IMR-90 (cell line): ENCODE data around the gene EBF3. TPM values are rescaled to one million over a fixed set of nuclear protein-coding genes. Genes with fewer than 3 reads are reported as not detected.

Source experiments
- ATAC-seq: fragments of 200-7000 bp; cut with Tn5 transposase; 2 replicates; pipeline ENCODE4 v1.9.1; 2020; ENCODE audit warnings: low read depth, mild to moderate bottlenecking, moderate library complexity
- BruUV-seq: library from RNA; stranded (reverse); fragments of 400-500 nt; replicated peaks from 2 replicates; lab custom pipeline; 2021; lab: Mats Ljungman, UMichigan
- CTCF ChIA-PET: fragments of 300-600 bp; formaldehyde crosslinking; extraction: SDS; loops from one replicate; lab custom pipeline; 2021; ENCODE audit warnings: antibody characterized with exemption; lab: Yijun Ruan, JAX
- POLR2A ChIA-PET: fragments of 300-600 bp; sonication (Branson Sonifier 250); formaldehyde crosslinking; loops from one replicate; lab custom pipeline; 2022; ENCODE audit warnings: antibody characterized with exemption; ENCODE audit not compliant: unreplicated experiment; lab: Charles Lee
- DNase-seq: peaks from one replicate; pipeline ENCODE4 v3.0.0; 2013
- H2AFZ ChIP-seq: replicated peaks from 2 replicates; pipeline ENCODE3; 2013; ENCODE audit warnings: low read length, mild to moderate bottlenecking; ENCODE audit not compliant: poor library complexity
- H2AK5ac ChIP-seq: 2 replicates; pipeline ENCODE4 v1.6.1; 2013; ENCODE audit warnings: low read depth, low read length, inconsistent platforms
- H2AK9ac ChIP-seq: replicated peaks from 2 replicates; pipeline ENCODE3; 2013; ENCODE audit warnings: mild to moderate bottlenecking, low read depth, low read length, moderate library complexity; ENCODE audit not compliant: poor library complexity
- H2BK120ac ChIP-seq: 2 replicates; pipeline ENCODE4 v1.6.1; 2013; ENCODE audit warnings: low read depth, low read length, inconsistent platforms
- H2BK15ac ChIP-seq: 3 replicates; pipeline ENCODE4 v1.6.1; 2013; ENCODE audit warnings: low read depth, low read length, inconsistent platforms
- H2BK20ac ChIP-seq: 2 replicates; pipeline ENCODE4 v1.6.1; 2013; ENCODE audit warnings: low read depth, mild to moderate bottlenecking, inconsistent platforms, low read length, moderate library complexity
- H2BK5ac ChIP-seq: 2 replicates; pipeline ENCODE4 v1.6.1; 2013; ENCODE audit warnings: mild to moderate bottlenecking, low read depth, low read length, inconsistent platforms; ENCODE audit not compliant: poor library complexity, severe bottlenecking
- H3K14ac ChIP-seq: replicated peaks from 2 replicates; pipeline ENCODE4 v1.6.1; 2013; ENCODE audit warnings: low read depth, low read length, inconsistent platforms
- H3K18ac ChIP-seq: 2 replicates; pipeline ENCODE4 v1.6.1; 2013; ENCODE audit warnings: low read depth, low read length, control low read depth
- H3K23ac ChIP-seq: 2 replicates; pipeline ENCODE4 v1.6.1; 2013; ENCODE audit warnings: low read depth, low read length, inconsistent platforms
- H3K27ac ChIP-seq: 2 replicates; pipeline ENCODE4 v1.5.1; 2013; ENCODE audit warnings: mild to moderate bottlenecking, control low read depth, low read length; ENCODE audit not compliant: insufficient read depth
- H3K27me3 ChIP-seq: 2 replicates; pipeline ENCODE4 v1.6.1; 2013; ENCODE audit warnings: low read length; ENCODE audit not compliant: control insufficient read depth, insufficient read depth
- H3K36me3 ChIP-seq: 2 replicates; pipeline ENCODE4 v1.6.1; 2013; ENCODE audit warnings: low read length, mixed read lengths; ENCODE audit not compliant: control insufficient read depth, insufficient read depth
- H3K4ac ChIP-seq: 2 replicates; pipeline ENCODE4 v1.6.1; 2013; ENCODE audit warnings: low read depth, low read length, inconsistent platforms
- H3K4me1 ChIP-seq: 2 replicates; pipeline ENCODE4 v1.6.1; 2013; ENCODE audit warnings: low read length, mixed read lengths; ENCODE audit not compliant: control insufficient read depth, insufficient read depth
- H3K4me2 ChIP-seq: 2 replicates; pipeline ENCODE4 v1.6.1; 2013; ENCODE audit warnings: low read depth, mild to moderate bottlenecking, control low read depth, low read length, moderate library complexity
- H3K4me3 ChIP-seq: 2 replicates; pipeline ENCODE4 v1.5.1; 2013; ENCODE audit warnings: low read depth, mild to moderate bottlenecking, control low read depth, low read length, moderate library complexity; ENCODE audit not compliant: insufficient read depth
- H3K56ac ChIP-seq: 2 replicates; pipeline ENCODE4 v1.6.1; 2013; ENCODE audit warnings: low read length, inconsistent platforms; ENCODE audit not compliant: insufficient read depth; ENCODE audit errors: extremely low read depth
- H3K79me1 ChIP-seq, 2 experiments: 2 replicates each; pipeline ENCODE4 v1.6.1; 2013; ENCODE audit warnings: low read length in 2 of 2, inconsistent platforms in 1 of 2, low read depth in 1 of 2
- H3K9ac ChIP-seq: 2 replicates; pipeline ENCODE4 v1.6.1; 2013; ENCODE audit warnings: low read depth, low read length, control low read depth
- H3K9me1 ChIP-seq: 2 replicates; pipeline ENCODE4 v1.6.1; 2013; ENCODE audit warnings: low read length, inconsistent platforms; ENCODE audit not compliant: insufficient read depth
- H3K9me3 ChIP-seq: 2 replicates; pipeline ENCODE4 v1.6.1; 2013; ENCODE audit warnings: low read length; ENCODE audit not compliant: control insufficient read depth, insufficient read depth
- H4K20me1 ChIP-seq: 2 replicates; pipeline ENCODE4 v1.6.1; 2013; ENCODE audit warnings: low read length, inconsistent platforms; ENCODE audit not compliant: insufficient read depth
- H4K5ac ChIP-seq: 2 replicates; pipeline ENCODE4 v1.6.1; 2013; ENCODE audit warnings: mild to moderate bottlenecking, low read depth, low read length, control low read depth
- H4K8ac ChIP-seq, 2 experiments: 2 replicates each; pipeline ENCODE4 v1.6.1; 2013; ENCODE audit warnings: low read depth in 2 of 2, low read length in 2 of 2, control low read depth in 1 of 2, inconsistent platforms in 1 of 2
- H4K91ac ChIP-seq: 2 replicates; pipeline ENCODE4 v1.6.1; 2013; ENCODE audit warnings: low read depth, low read length, inconsistent platforms; ENCODE audit not compliant: insufficient read depth
- CHD1 ChIP-seq: IDR thresholded peaks from 2 replicates; pipeline ENCODE4 v1.6.1; 2012; ENCODE audit warnings: low read depth, low read length, improper control_type of control experiment
- ELK1 ChIP-seq: fragments of 150-350 bp; IDR thresholded peaks from 2 replicates; pipeline ENCODE4 v1.6.1; 2016; ENCODE audit warnings: low read depth, mild to moderate bottlenecking, low read length, moderate library complexity, borderline replicate concordance
- NFE2L2 ChIP-seq: fragments of 150-350 bp; IDR thresholded peaks from 2 replicates; pipeline ENCODE4 v1.6.1; 2016; ENCODE audit warnings: low read depth, mild to moderate bottlenecking, low read length
- USF2 ChIP-seq: fragments of 150-350 bp; IDR thresholded peaks from 2 replicates; pipeline ENCODE4 v1.6.1; 2017; ENCODE audit warnings: mild to moderate bottlenecking, antibody characterized with exemption, low read length, low read depth
- WGBS, 2 experiments: methylation state at CpG; one replicate each; pipeline versions ENCODE4 v1.1.5 to v1.1.7; 2013; ENCODE audit warnings: missing lambda C conversion rate in 2 of 2; ENCODE audit not compliant: insufficient read length in 1 of 2; ENCODE audit errors: extremely low coverage in 2 of 2; 5-methylcytosine and 5-hydroxymethylcytosine counted together
- dilution Hi-C: fragments of 300-500 bp; cut with HindIII; formaldehyde crosslinking; loops from one replicate; pipeline ENCODE4 v1.14.3; 2018; ENCODE audit warnings: low sequenced_read_pairs; ENCODE audit not compliant: unreplicated experiment
- in situ Hi-C: fragments of 300-500 bp; cut with MboI; formaldehyde crosslinking; loops from 3 replicates; pipeline ENCODE4 v1.14.3; 2019; ENCODE audit warnings: low sequenced_read_pairs, inconsistent platforms, mixed read lengths
- intact Hi-C: fragments of 100-400 bp; cut with micrococcal nuclease; formaldehyde crosslinking; loops from 2 replicates; pipeline ENCODE4 v1.10.0; 2022
- polyA plus RNA-seq, 3 experiments: library from polyadenylated mRNA; depleted of rRNA; stranded (reverse); fragments of >200 nt; gene quantifications; 2 replicates each; pipeline ENCODE4 v1.2.3, GENCODE V29; 2012; ENCODE audit warnings: low replicate concordance in 1 of 3
- total RNA-seq: library from RNA; depleted of rRNA; stranded (reverse); fragments of >200 nt; gene quantifications from 2 replicates; pipeline ENCODE4 v1.2.3, GENCODE V29; 2012

The EBF3 gene
- total and polyA plus RNA-seq, 2 of the 4 experiments (the other 2 are of a cell fraction), result 0.36 to 0.70 TPM

DNA sequence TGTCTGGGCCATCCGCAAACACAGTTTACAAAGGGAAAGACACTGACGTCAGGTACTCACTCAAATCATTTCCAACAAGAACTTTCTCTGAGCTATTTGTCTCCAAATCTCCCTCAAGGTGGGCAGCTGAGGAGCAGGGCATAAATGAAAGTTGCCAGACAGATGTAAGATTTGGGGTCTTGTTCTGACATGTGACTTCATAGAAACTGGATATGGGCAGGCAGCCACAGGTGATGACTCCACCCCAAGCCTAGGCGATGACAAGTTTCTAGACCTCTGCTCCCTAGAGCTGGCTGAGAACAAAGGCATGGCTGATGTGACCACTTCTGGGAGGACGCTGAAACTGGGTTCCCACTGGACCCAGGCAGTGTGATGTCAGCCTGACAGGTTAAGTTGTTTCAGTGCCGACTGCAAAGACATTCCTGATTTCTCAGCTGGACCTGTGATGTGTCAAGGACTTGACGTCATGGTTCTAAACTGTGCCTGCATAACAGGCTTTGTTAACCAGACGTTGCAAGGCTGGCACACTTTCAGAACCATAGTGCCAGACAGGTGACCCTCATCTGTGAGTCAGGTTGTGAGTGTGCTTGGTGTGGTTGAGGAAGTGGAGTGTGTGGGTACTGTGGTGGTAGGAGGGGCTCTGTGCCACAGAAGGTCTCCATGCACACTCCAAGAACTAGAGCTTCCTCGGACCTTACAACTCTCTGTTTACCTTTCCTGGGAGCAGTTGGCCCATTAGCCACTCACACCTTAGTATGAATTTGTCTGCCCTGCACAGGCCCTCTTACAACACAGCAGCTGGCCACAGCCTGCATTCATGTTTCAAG, 39.9 kb upstream of the EBF3 start:
- H3K9me1 ChIP-seq, result no peaks in the 10 kb centered on the region
- no peak for TF ChIP-seq USF2
- no peak for TF ChIP-seq NFE2L2
- TF ChIP-seq CHD1, result no peak
- TF ChIP-seq ELK1, result no peak
- no peak overlapping the region for H3K14ac ChIP-seq
- no peak overlapping the region for H4K5ac ChIP-seq
- H3K56ac ChIP-seq, result no peak overlapping the region
- no peak overlapping the region for H3K4me3 ChIP-seq
- intact Hi-C loops (no loop called here), dilution Hi-C loops (no loop called here), in situ Hi-C loops (no loop called here)
- no peak overlapping the region for H3K23ac ChIP-seq
- POLR2A ChIA-PET, result no interaction called here
- 61% methylated on average over 4 of the region's 8 CpGs; no CpG with 5 or more reads in 1 of the 2 experiments for WGBS, 2 experiments
- no peak overlapping the region for H3K9ac ChIP-seq
- H4K8ac ChIP-seq, result no peak overlapping the region
- no peaks in the 10 kb centered on the region for H4K20me1 ChIP-seq
- H3K9me3 ChIP-seq, result no peaks in the 10 kb centered on the region
- no peak overlapping the region for H2BK120ac ChIP-seq
- H3K18ac ChIP-seq, result no peak overlapping the region
- no peak overlapping the region for H2BK15ac ChIP-seq
- no peak overlapping the region for H3K4me2 ChIP-seq
- ATAC-seq, result no peak
- no peak for DNase-seq
- CTCF ChIA-PET, result no interaction called here
- no peaks in the 10 kb centered on the region for H3K27me3 ChIP-seq
- no peak overlapping the region for H4K91ac ChIP-seq
- no peaks in the 10 kb centered on the region for H3K4me1 ChIP-seq
- H3K27ac ChIP-seq, result no peak overlapping the region
- no peak overlapping the region for H2BK20ac ChIP-seq
- H2BK5ac ChIP-seq, result no peak overlapping the region
- no TSS peak for BruUV-seq
- no peaks in the 10 kb centered on the region for H3K79me1 ChIP-seq
- no peak overlapping the region for H2AFZ ChIP-seq
- H2AK5ac ChIP-seq, result no peak overlapping the region
- no peaks in the 10 kb centered on the region for H3K36me3 ChIP-seq
- no peak overlapping the region for H2AK9ac ChIP-seq
- H3K4ac ChIP-seq, result no peak overlapping the region
